Stimulated activated CD4-positive, alpha-beta T cell treated with anti-CD3 and anti-CD28 coated beads, Interleukin-1b, Interleukin-23, amount 100 ng/mL, for 48 hours (primary cell): Measurements from ENCODE around the gene SAMD15.
A peak's percentile ranks its signal among the peaks of the same experiment; 100 is the strongest.
"Not testable (repeated sequence)": the region's sequence is repeated elsewhere in the genome, so short reads cannot be mapped to it uniquely, and the experiment has no call there.

Source experiments
- DNase-seq: peaks from one replicate; pipeline ENCODE4 v3.0.0-alpha.2; 2020

Gene SAMD15

GRCh38 chr14:77376771-77377501 lies at the start of gene SAMD15, which contains the start of gene TMED8:
SAMD15 (plus strand) TSS chr14:77377379; CDS start chr14:77377419, 40 bp downstream.
TMED8 (minus strand) TSS chr14:77377094; CDS start chr14:77377053, 41 bp downstream.
- peak; percentile 81 for DNase-seq

DNA sequence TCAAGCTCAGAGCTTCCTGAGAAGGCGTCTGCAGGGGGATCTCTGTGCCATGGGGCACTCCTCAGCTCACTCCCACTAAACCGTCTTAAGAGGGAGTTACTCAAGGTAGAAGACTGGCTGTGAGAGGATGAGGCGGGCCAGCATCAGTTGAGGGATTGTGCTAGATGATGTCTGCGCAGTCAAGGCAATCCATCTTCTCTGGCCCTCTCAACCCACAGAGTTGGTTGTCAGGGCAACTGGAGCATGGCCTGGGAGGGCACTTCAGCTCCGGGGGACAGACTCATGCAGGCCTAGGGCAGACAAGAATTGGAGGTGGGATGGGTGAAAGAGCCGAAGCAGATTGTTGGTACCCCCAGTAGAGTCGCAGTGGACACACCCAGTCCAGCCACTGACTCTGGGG lies 47.3 kb upstream of the SAMD15 start:
- no peak for DNase-seq

DNA sequence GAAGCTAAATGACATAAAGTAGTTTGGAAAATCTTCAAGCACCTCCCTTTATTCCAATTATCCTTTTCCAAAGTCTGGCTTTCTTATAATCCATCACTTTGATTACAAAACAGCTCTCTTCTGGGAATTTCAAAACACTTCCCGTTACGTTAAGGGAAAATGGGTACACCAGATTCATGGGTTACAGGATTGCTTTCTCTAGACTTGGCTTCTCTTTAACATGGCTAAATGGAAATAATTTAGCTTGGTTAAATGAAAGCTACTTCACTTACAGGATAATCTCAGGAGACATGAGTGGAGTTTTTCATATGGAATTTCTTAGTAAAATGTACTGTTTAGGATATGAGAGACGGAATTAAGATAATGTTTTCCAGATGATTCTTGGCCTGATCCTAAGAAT lies 41.6 kb upstream of the SAMD15 start:
- no peak for DNase-seq

GRCh38 chr14:77337255-77337654 lies 39.9 kb upstream of the SAMD15 start:
- DNase-seq = not testable (repeated sequence)

GRCh38 chr14:77337880-77338279 lies 39.3 kb upstream of the SAMD15 start:
- DNase-seq = no peak

- DNase-seq = no peak
These were observed 38.9 kb upstream of the SAMD15 start for GRCh38 chr14:77338302-77338701.

- DNase-seq = no peak
These were observed 37.8 kb upstream of the SAMD15 start for GRCh38 chr14:77339407-77339806.

GRCh38 chr14:77340389-77340788 lies 36.8 kb upstream of the SAMD15 start:
- DNase-seq = no peak

DNA sequence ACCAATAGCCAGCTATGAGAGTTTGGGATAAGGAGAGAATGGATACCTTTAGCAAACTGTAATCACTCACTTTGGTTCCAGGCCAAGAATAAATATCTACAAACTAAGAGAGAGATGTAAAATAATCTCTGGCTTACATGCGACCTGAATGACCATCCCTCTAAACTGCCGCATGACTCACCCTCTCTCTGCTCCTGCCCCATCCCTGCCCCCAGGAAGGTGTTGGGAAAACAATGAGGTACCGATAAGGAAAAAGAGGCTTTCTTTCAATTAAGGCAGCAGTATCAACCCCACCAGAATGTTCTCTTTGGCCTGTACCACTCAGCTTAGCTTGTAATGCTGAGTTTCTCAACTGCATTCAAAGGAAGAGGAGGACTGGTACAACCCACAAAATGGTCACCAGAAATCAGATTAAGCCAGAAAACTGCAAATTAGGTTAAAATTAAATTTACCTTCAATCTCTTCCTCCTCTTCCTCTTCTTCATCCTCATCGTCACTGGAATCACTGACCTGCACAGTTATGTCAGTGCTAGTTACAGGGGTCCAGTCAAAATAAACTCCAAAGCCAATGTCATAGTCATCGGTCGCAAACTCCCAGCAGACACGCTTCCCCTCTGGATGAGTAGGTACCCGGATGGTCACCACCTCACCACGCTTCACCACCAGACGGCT lies 34.3 kb upstream of the SAMD15 start:
- DNase-seq = no peak

- DNase-seq = no peak
These were observed 33.5 kb upstream of the SAMD15 start for GRCh38 chr14:77343662-77344061.

DNA sequence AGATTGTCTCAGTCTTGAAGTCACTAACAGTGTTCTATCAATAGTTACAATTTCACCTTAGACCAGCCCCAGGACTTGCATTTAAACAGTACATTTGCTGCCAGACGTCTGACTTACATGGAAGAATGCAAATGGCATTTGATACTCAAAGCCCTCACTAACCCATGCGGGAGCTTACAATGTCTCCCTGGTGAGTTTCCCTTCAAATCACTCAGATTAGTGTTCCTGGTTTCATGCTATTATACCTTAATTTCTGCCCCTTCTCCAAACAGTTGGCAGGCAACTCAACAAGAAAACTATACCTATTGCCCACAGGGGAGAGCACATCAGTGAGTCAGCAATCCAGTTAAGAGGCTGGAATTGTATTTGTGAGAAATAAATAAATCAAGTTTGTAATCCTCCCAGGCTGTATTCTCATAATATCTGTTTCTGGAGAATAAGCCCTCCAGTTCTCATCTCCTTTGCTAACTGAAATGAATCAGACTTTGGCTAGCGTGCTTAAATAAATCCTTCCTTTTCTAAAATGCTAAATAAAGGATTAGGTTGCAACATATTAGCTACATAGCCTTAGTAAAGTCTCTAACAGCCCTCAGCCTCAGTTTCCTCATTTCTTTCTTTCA lies 32.7 kb upstream of the SAMD15 start:
- no peak for DNase-seq

DNA sequence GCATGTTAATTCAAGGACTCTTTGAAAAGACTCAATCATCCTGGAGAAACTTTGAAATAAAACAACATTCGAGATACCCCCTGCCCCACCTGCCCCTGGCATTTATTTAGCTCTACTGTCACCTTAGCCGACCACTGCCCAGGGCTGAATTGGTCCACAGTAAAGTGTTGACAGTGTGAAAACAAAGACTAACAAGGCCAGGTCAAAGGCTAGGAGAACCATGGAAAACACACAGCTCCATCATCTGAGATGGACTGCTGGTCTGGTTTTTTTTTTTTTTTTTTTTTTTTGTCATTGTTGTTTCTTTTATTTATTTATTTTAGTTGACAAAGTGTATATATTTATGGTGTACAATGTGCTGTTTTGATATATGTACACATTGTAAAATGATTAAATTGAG lies 30.7 kb upstream of the SAMD15 start:
- DNase-seq = no peak

- no peak for DNase-seq
These were observed 29.4 kb upstream of the SAMD15 start for GRCh38 chr14:77347751-77348150.

DNA sequence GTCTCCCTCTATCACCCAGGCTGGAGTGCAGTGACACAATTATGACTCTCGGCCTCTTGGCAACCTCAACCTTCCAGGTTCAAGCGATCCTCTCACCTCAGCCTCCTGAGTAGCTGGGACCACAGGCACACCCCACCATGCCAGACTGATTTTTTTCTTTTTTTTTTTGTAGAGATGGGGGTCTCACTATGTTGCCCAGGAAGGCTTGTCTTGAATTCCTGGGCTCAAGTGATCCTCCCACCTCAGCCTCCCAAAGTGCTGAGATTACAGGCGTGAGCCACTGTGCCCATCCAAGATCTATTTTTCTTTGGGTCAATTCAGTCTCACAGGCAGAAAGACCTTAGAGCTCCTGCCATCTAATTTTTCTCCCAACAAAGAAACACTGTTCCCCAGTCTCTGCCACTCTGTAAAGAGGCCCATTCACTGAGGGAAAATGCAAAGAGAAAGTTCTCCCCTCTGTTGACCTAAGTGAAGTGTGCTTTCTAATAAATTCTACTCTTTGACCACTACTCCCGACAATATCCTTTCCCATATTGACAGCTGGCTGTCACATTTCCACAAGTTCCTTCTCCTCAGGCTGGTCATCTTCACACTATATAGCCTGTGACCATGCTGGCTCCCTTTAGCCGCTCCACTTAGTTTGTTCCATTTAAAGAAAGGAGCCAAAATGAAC lies 23.6 kb upstream of the SAMD15 start:
- DNase-seq = no peak

- no peak for DNase-seq
These were observed 21.4 kb upstream of the SAMD15 start for GRCh38 chr14:77355811-77356210.

- no peak for DNase-seq
These were observed 20.3 kb upstream of the SAMD15 start for GRCh38 chr14:77356899-77357298.

DNA sequence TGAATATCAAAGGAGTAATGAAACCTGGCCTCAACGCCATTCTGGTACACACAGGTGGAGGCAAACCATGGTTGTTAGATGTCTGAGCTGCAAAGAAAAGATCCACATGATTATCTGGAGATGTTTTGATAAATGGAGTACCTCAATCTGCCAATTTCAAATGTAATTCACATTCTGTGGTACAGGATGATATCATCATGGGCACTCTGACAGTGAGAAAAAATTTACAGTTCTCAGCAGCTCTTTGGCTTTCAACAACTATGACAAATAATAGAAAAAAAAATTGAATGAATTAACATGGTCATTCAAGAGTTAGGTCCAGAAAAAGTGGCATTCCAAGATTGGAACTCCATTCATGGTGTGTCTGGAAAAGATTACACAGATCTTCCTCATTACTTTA lies 17.6 kb upstream of the SAMD15 start:
- no peak for DNase-seq

GRCh38 chr14:77364146-77364545 lies 13.0 kb upstream of the SAMD15 start:
- DNase-seq = no peak

- no peak for DNase-seq
These were observed 7.9 kb upstream of the SAMD15 start for GRCh38 chr14:77369285-77369684.

- no peak for DNase-seq
These were observed 4.8 kb upstream of the SAMD15 start for GRCh38 chr14:77372304-77372841.

- DNase-seq = no peak
These were observed 1.8 kb upstream of the SAMD15 start for GRCh38 chr14:77375164-77375950.
